K562 (cell line): ENCODE measurements around the gene SLC25A48. TPM values are rescaled to one million over a fixed set of nuclear protein-coding genes. Genes with fewer than 3 reads are reported as not detected.

Experiments used
- ATAC-seq: fragments of 200-7000 bp; cut with Tn5 transposase; 3 replicates; pipeline ENCODE4 v1.9.1; 2020; ENCODE audit warnings: moderate library complexity
- BruUV-seq: library from RNA; stranded (reverse); fragments of 400-500 nt; replicated peaks from 2 replicates; lab custom pipeline; 2021; lab: Mats Ljungman, UMichigan
- CTCF ChIA-PET: fragments of 300-600 bp; formaldehyde crosslinking; extraction: SDS; loops from one replicate; lab custom pipeline; 2021; ENCODE audit warnings: low intra/inter-chr PET ratio; lab: Yijun Ruan, JAX
- POLR2A ChIA-PET: fragments of 300-600, 350-650 bp; sonication (Branson Sonifier 250); formaldehyde crosslinking; extraction: SDS; loops from one replicate; lab custom pipeline; 2021; ENCODE audit warnings: antibody characterized with exemption, inconsistent platforms; lab: Yijun Ruan, JAX
- DNase-seq, 4 experiments: peaks; one replicate each; pipeline versions ENCODE4 v3.0.0 to v3.0.0-alpha.2; 2011 to 2018; ENCODE audit warnings: low spot score in 3 of 4, mixed read lengths in 3 of 4; ENCODE audit errors: extremely low read depth in 1 of 4
- FAIRE-seq: peaks from 2 replicates; lab custom pipeline; 2011; peaks lifted over from hg19 to GRCh38; lab: Jason Lieb, UNC
- H2AFZ ChIP-seq: 2 replicates; pipeline ENCODE4 v1.6.0; 2011; ENCODE audit warnings: low read depth, low read length, control low read depth, inconsistent platforms
- H3K27ac ChIP-seq: fragments of 200-600 bp; 3 replicates; pipeline ENCODE4 v1.8.0; 2011; ENCODE audit warnings: low read depth, mild to moderate bottlenecking, control low read depth, inconsistent platforms, low read length, moderate library complexity, mixed read lengths; ENCODE audit errors: extremely low read depth
- H3K27me3 ChIP-seq, 2 experiments: fragments of 300-600 bp in 1 of 2; 2 replicates in 1 of 2; 3 replicates in 1 of 2; pipeline versions ENCODE4 v1.6.0 to v1.8.0; 2011; ENCODE audit warnings: inconsistent platforms in 2 of 2, low read length in 2 of 2, mild to moderate bottlenecking in 1 of 2, mixed read lengths in 1 of 2, moderate library complexity in 1 of 2; ENCODE audit not compliant: control insufficient read depth in 2 of 2, insufficient read depth in 2 of 2
- H3K36me3 ChIP-seq: fragments of 300-600 bp; 3 replicates; pipeline ENCODE4 v1.8.0; 2011; ENCODE audit warnings: mild to moderate bottlenecking, low read length, inconsistent platforms; ENCODE audit not compliant: control insufficient read depth, insufficient read depth
- H3K4me1 ChIP-seq, 2 experiments: fragments of 200-600 bp in 1 of 2; replicated peaks in 1 of 2; 2 replicates in 1 of 2; 3 replicates in 1 of 2; pipeline versions ENCODE4 v1.5.1 to v1.8.0; 2011; ENCODE audit warnings: inconsistent platforms in 2 of 2, low read length in 2 of 2, mild to moderate bottlenecking in 1 of 2, mixed read lengths in 1 of 2, moderate library complexity in 1 of 2; ENCODE audit not compliant: control insufficient read depth in 2 of 2, insufficient read depth in 2 of 2
- H3K4me2 ChIP-seq: 2 replicates; pipeline ENCODE4 v1.6.1; 2011; ENCODE audit warnings: low read length, control low read depth, inconsistent platforms, mixed read lengths; ENCODE audit not compliant: insufficient read depth
- H3K4me3 ChIP-seq: fragments of 200-600 bp; sonication (generic), shearing (Covaris generic); 2 replicates; pipeline ENCODE4 v1.5.1; 2016; ENCODE audit warnings: control low read depth, inconsistent platforms
- H3K79me2 ChIP-seq: fragments of 200-600 bp; 3 replicates; pipeline ENCODE4 v1.8.0; 2011; ENCODE audit warnings: low read length, inconsistent platforms; ENCODE audit not compliant: control insufficient read depth, insufficient read depth
- H3K9ac ChIP-seq, 2 experiments: 2 replicates each; pipeline versions ENCODE4 v1.6.0 to v1.6.1; 2011; ENCODE audit warnings: low read depth in 2 of 2, low read length in 2 of 2, control low read depth in 1 of 2, inconsistent platforms in 1 of 2, mild to moderate bottlenecking in 1 of 2, mixed read lengths in 1 of 2; ENCODE audit not compliant: insufficient read depth in 1 of 2
- H3K9me1 ChIP-seq: one replicate; pipeline ENCODE4 v1.6.0; 2011; ENCODE audit warnings: inconsistent platforms, mild to moderate bottlenecking, low read length, moderate library complexity; ENCODE audit not compliant: control insufficient read depth, insufficient read depth
- H3K9me3 ChIP-seq: replicated peaks from 2 replicates; pipeline ENCODE4 v1.5.1; 2011; ENCODE audit warnings: low read depth, low read length, inconsistent platforms; ENCODE audit not compliant: control insufficient read depth, insufficient read depth
- H4K20me1 ChIP-seq: replicated peaks from 2 replicates; pipeline ENCODE4 v1.6.1; 2011; ENCODE audit warnings: low read length, inconsistent platforms, mixed read lengths; ENCODE audit not compliant: control insufficient read depth, insufficient read depth
- E2F6 ChIP-seq, 2 experiments: IDR thresholded peaks; 2 replicates each; pipeline ENCODE4 v1.6.1; 2011; ENCODE audit warnings: borderline replicate concordance in 1 of 2, control low read depth in 1 of 2, low read depth in 1 of 2, low read length in 1 of 2, mild to moderate bottlenecking in 1 of 2, mixed read lengths in 1 of 2, moderate library complexity in 1 of 2; ENCODE audit not compliant: insufficient read depth in 1 of 2, insufficient read length in 1 of 2, poor library complexity in 1 of 2, severe bottlenecking in 1 of 2; ENCODE audit errors: extremely low read depth in 1 of 2
- MLLT1 ChIP-seq, 2 experiments: fragments of 450-650 bp; IDR thresholded peaks; 2 replicates each; pipeline ENCODE4 v1.6.1; 2016
- PCBP1 ChIP-seq: fragments of 200-400 bp; formaldehyde crosslinking; IDR thresholded peaks from 2 replicates; pipeline ENCODE4 v1.6.1; 2018; ENCODE audit warnings: mild to moderate bottlenecking, low read depth, low read length; ENCODE audit not compliant: poor library complexity, severe bottlenecking
- ZSCAN32 ChIP-seq: fragments of 450-650 bp; formaldehyde crosslinking; IDR thresholded peaks from 2 replicates; pipeline ENCODE4 v1.4.0; 2020; ENCODE audit warnings: mild to moderate bottlenecking, moderate library complexity
- WGBS: fragments of 100-300 bp; shearing (Covaris generic); methylation state at CpG from one replicate; pipeline ENCODE4 v1.1.6; 2016; ENCODE audit warnings: low coverage, mixed read lengths; ENCODE audit not compliant: insufficient coverage; ENCODE audit errors: missing lambda C conversion rate; 5-methylcytosine and 5-hydroxymethylcytosine counted together
- in situ Hi-C: fragments of 300-500 bp; cut with MboI; formaldehyde crosslinking; loops from 4 replicates; pipeline ENCODE4 v1.15.0; 2018; ENCODE audit warnings: inconsistent platforms, mixed read lengths
- intact Hi-C: fragments of 100-400 bp; cut with micrococcal nuclease; formaldehyde crosslinking; loops from 2 replicates; pipeline ENCODE4 v1.14.2; 2022
- polyA plus RNA-seq, 8 experiments: library from polyadenylated mRNA; depleted of rRNA in 4 of 8; stranded (reverse) in 5 of 8; unstranded in 3 of 8; fragments of >200 nt; fragmentation: Nextera tagmentation in 2 of 8; fragmentation: Illumina TruSeq in 1 of 8; extraction: Ambion mirVana in 2 of 8; extraction: Trizol in 1 of 8; gene quantifications; 2 replicates each; pipeline versions ENCODE4 v1.2.1 to v1.2.3, GENCODE V29; 2011 to 2014; ENCODE audit warnings: inconsistent platforms in 1 of 8, missing spikeins in 1 of 8
- total RNA-seq, 7 experiments: library from RNA; depleted of rRNA in 6 of 7; stranded (reverse); fragments of >200 nt in 6 of 7; fragmentation: Illumina TruSeq in 2 of 7; extraction: Trizol in 2 of 7; gene quantifications; 2 replicates each; pipeline versions ENCODE4 v1.2.1 to v1.2.3, GENCODE V29; 2011 to 2021; ENCODE audit warnings: low replicate concordance in 1 of 7
- TF ChIP-seq, protein P1 (sequence below): fragments of 450-650 bp; formaldehyde crosslinking; IDR thresholded peaks from 2 replicates; pipeline ENCODE4 v1.4.0; 2020; ENCODE audit warnings: mild to moderate bottlenecking, mixed read lengths

Gene SLC25A48
- total and polyA plus RNA-seq, 9 of the 15 experiments (the other 6 are each of a cell fraction or from before 2014, with no cell fraction given), result 0.08 to 0.35 (median 0.23) TPM; not detected in 1

DNA sequence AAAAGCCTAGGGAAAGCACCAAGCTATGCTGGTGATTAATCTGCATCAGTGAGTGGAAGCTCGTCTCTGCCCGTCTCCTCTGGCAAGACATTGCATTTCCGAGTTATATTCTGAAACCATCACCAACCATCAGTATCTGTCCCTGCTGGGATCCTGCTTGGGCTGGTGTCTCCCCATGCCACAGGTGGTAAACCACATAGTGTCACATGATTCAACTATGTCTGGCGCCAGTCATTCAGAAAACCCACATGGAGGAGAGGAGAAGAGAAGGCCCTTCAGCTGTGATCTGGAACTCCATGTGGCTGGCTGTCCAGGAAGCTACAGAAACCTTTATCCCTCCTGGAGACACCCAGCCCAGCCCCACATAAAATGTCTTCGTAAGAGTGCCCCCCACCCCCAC, 56.4 kb downstream of the SLC25A48 start:
- Histone ChIP-seq H3K36me3 (no peaks in the 10 kb centered on the region), H3K4me1 (peaks cover 0 to 4% of the 10 kb centered on the region in 2 experiments; a peak in 1 of 5 replicates), H3K4me3 (no peak overlapping the region), H3K79me2 (no peaks in the 10 kb centered on the region), H2AFZ (no peak overlapping the region), H3K9ac (no peak overlapping the region), H3K27me3 (peaks cover 0 to 13% of the 10 kb centered on the region in 2 experiments; a peak in 4 of 5 replicates), H3K9me1 (no peaks in the 10 kb centered on the region), H4K20me1 (peaks cover 9% of the 10 kb centered on the region; the same call in 1 of the 2 replicates), H3K9me3 (no peaks in the 10 kb centered on the region), H3K4me2 (no peak overlapping the region), H3K27ac (no peak overlapping the region)
- intact Hi-C loops, result no loop called here
- no TSS peak for BruUV-seq
- TF ChIP-seq, protein P1, sequence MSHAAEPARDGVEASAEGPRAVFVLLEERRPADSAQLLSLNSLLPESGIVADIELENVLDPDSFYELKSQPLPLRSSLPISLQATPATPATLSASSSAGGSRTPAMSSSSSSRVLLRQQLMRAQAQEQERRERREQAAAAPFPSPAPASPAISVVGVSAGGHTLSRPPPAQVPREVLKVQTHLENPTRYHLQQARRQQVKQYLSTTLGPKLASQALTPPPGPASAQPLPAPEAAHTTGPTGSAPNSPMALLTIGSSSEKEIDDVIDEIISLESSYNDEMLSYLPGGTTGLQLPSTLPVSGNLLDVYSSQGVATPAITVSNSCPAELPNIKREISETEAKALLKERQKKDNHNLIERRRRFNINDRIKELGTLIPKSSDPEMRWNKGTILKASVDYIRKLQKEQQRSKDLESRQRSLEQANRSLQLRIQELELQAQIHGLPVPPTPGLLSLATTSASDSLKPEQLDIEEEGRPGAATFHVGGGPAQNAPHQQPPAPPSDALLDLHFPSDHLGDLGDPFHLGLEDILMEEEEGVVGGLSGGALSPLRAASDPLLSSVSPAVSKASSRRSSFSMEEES, result peak; percentile 52
- TF ChIP-seq E2F6 (IDR thresholded peaks at IDR 0.05; ENCODE audit: borderline replicate concordance in 1 of 2, extremely low read depth in 1 of 2, insufficient read depth in 1 of 2, insufficient read length in 1 of 2, low read depth in 1 of 2, low read length in 1 of 2, poor library complexity in 1 of 2, severe bottlenecking in 1 of 2) (no peak), PCBP1 (no peak), MLLT1 (IDR thresholded peaks at IDR 0.05) (no peak), ZSCAN32 (no peak)
- FAIRE-seq, result no peak
- ChIA-PET CTCF (no interaction called here), POLR2A (interaction anchor here (0.5 to 1.2 kb wide), 3 partner anchors 9 to 378 kb away, joined by 3 to 6 read pairs (median 4); no protein-coding TSS in a partner anchor)
- DNase-seq, result no peak
- no peak for ATAC-seq
- 0% methylated on average over 5 of the region's 5 CpGs for WGBS
- in situ Hi-C loops, result no loop called here
